Kidney tubule cell (primary cell): ENCODE results near the gene MMP15.

Experiments
- DNase-seq: peaks from one replicate; pipeline ENCODE4 v3.0.0-alpha.2; 2018; ENCODE audit warnings: low spot score

Gene MMP15

GRCh38 chr16:57996406-57997175 is 29.0 kb upstream of the MMP15 start:
- DNase-seq: no peak

- DNase-seq: no peak
These were observed 28.4 kb upstream of the MMP15 start for GRCh38 chr16:57997176-57997527.

- no peak for DNase-seq
These were observed 27.9 kb upstream of the MMP15 start for GRCh38 chr16:57997528-57998265.

- DNase-seq: peak; percentile 69
These were observed 27.1 kb upstream of the MMP15 start for GRCh38 chr16:57998486-57998885.

GRCh38 chr16:57998992-57999365 is 26.6 kb upstream of the MMP15 start:
- DNase-seq: no peak

GRCh38 chr16:57999366-57999970 is 26.1 kb upstream of the MMP15 start:
- DNase-seq: peak; percentile 52

GRCh38 chr16:57999971-58000705 is 25.4 kb upstream of the MMP15 start, which contains the start of gene ZNF319:
Gene ZNF319, minus strand, starts transcription at chr16:58000672. Its CDS starts 2,407 bp downstream, at chr16:57998265.
- DNase-seq: peak; percentile 14

GRCh38 chr16:58000706-58001676 is 24.6 kb upstream of the MMP15 start, which contains the start of gene USB1:
Gene USB1, plus strand, starts transcription at chr16:58001407. Its CDS starts 77 bp downstream, at chr16:58001484.
- peak; percentile 92 for DNase-seq

GRCh38 chr16:58001781-58002415 is 23.7 kb upstream of the MMP15 start:
- peak; percentile 20 for DNase-seq

GRCh38 chr16:58002416-58002800 is 23.1 kb upstream of the MMP15 start:
- DNase-seq: no peak

GRCh38 chr16:58002936-58003335 is 22.6 kb upstream of the MMP15 start:
- no peak for DNase-seq

GRCh38 chr16:58004736-58005135 is 20.8 kb upstream of the MMP15 start:
- peak; percentile 77 for DNase-seq

- no peak for DNase-seq
These were observed 15.6 kb upstream of the MMP15 start for GRCh38 chr16:58009856-58010416.

- no peak for DNase-seq
These were observed 14.7 kb upstream of the MMP15 start for GRCh38 chr16:58010886-58011285.

GRCh38 chr16:58011652-58012051 is 13.9 kb upstream of the MMP15 start:
- DNase-seq: peak; percentile 69

- DNase-seq: no peak
These were observed 13.1 kb upstream of the MMP15 start for GRCh38 chr16:58012481-58012880.

GRCh38 chr16:58013201-58013956 is 12.2 kb upstream of the MMP15 start:
- no peak for DNase-seq

GRCh38 chr16:58016840-58017446 is 8.6 kb upstream of the MMP15 start:
- DNase-seq: no peak

- no peak for DNase-seq
These were observed 6.8 kb upstream of the MMP15 start for GRCh38 chr16:58018803-58019202.
